Hematopoietic multipotent progenitor cell treated with erythropoietin and hydrocortisone succinate and interleukin-3 and kit ligand, for 15 days (in vitro differentiated cells): Measurements from ENCODE around the gene KIRREL1.

Experiments used
- DNase-seq: peaks from one replicate; pipeline ENCODE4 v3.0.0-alpha.2; 2015; ENCODE audit warnings: low spot score

KIRREL1 gene

GRCh38 chr1:157993147-157993917 lies at the start of gene KIRREL1:
KIRREL1 (plus strand) TSS chr1:157993645; CDS start chr1:157993677, 32 bp downstream.
- DNase-seq = no peak

- DNase-seq = no peak
Observed at GRCh38 chr1:157944663-157945280, 48.7 kb upstream of the KIRREL1 start.

GRCh38 chr1:157948312-157949073 lies 45.0 kb upstream of the KIRREL1 start:
- DNase-seq = no peak

DNA sequence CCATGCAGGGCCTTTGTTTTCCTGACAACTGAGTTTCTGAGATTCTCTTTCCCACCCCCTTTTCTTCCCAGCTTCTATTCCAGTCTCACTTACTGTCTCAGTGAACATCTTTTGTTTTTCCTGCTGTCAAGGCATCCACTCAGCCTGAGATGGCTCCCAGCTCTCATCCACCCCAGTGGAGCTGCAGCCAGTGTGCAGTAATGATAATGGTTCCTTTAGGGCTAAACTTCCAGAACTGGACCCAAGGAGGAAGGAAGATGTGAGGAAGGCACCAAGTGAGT lies 44.4 kb upstream of the KIRREL1 start:
- DNase-seq = no peak

DNA sequence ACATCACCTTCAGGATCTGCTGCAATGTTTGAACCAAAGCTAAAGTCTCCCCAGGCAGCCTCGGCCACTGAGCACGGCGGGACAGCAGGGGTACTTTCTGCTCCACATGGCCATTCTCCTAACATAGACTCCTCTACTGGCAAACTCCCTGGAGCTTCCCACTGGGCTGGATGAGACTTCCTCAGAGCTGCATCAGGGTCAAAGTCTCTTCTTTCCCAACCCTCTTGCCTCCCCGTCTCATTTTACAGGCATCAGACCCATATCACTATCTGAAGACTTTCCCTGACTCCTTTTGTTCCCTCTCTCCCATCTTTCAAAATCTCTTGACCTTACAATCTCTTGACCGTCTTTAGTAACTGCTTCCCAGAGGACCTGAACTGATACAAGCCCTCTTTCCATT lies 42.2 kb upstream of the KIRREL1 start:
- DNase-seq = no peak

GRCh38 chr1:157952601-157953000 lies 40.8 kb upstream of the KIRREL1 start:
- no peak for DNase-seq

DNA sequence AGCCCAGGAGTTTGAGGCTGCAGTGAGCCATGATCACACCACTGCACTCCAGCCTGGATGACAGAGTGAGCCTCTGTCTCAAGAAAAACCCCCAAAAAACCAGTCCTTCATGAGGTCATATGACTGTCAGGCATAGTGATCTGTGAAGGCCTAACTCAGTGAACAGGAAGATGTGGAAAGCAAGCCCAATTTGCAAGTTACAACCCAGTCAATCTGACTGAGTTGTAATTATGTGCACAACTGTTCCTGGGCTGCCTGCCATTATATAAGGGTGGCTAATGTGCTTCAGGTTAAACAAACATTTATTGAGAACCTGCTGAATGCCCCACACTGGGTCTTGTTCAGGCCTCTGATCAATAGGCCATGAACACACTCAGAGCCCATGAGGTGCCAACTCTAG lies 38.2 kb upstream of the KIRREL1 start:
- no peak for DNase-seq

DNA sequence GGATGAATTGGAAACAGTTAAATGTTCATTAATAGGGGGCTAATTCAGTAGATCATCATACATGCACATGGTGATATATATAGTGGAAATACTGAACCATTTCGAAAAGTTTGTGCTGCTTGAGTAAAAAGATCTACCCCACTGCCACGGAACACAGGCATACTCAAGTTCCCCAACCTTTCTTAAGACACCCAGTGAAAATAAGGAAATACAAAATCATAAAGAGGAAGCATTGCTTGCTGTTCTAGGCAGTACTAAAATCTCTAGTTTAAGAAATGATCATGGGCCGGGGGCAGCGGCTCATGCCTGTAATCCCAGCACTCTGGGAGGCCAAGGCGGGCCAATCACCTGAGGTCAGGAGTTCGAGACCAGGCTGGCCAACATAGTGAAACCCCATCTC lies 37.6 kb upstream of the KIRREL1 start:
- DNase-seq = no peak

- no peak for DNase-seq
Observed at GRCh38 chr1:157956732-157957131, 36.7 kb upstream of the KIRREL1 start.

DNA sequence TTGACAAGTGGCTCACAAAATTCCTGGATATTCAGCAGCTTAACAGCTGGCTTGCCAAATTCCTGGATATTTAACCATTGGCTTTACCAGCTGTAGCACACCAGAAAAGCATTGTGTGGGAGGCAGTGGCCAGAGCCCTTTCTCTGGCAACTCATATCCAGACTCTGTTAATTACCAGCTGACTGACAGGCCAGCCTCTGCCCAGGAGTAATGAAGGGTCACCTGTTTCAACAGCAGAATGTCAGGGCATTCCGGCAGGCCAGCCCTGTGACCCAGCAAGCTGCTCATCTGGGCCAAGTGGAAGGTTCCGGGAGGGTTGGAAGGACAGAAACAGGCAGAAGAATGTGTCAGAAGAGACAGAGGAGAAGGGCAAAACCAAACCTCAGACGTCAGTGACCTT lies 35.2 kb upstream of the KIRREL1 start:
- no peak for DNase-seq

- no peak for DNase-seq
Observed at GRCh38 chr1:157959750-157960149, 33.7 kb upstream of the KIRREL1 start.

GRCh38 chr1:157960773-157961172 lies 32.7 kb upstream of the KIRREL1 start:
- no peak for DNase-seq

- no peak for DNase-seq
Observed at GRCh38 chr1:157961805-157962762, 31.4 kb upstream of the KIRREL1 start.

- DNase-seq = peak; percentile 35
Observed at GRCh38 chr1:157963713-157964112, 29.7 kb upstream of the KIRREL1 start.

- no peak for DNase-seq
Observed at GRCh38 chr1:157965584-157965983, 27.9 kb upstream of the KIRREL1 start.

DNA sequence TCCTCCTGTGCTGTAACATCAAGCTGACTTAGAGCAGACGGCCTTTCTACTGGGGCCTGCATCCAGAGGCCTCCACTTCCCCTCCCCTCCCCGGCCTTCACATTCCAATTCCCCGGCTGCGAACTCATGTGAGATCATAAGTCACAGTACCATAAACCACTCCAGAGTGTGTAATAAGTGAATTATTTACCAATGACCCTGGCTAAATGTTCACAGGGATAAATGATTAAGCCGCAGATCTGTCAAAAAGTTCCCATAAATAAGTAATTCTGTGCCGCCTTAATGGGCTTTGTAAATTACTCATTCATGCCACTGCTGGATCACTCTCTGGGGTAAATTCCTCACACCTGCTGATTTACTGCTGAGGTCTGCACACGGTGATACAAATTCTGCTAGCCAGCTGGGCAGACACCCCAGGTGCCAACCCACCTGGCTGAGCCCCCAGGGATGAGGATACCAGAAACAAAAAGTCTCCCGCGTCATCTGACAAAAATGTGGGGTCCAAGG lies 27.4 kb upstream of the KIRREL1 start:
- DNase-seq = no peak

- DNase-seq = no peak
Observed at GRCh38 chr1:157967205-157967604, 26.2 kb upstream of the KIRREL1 start.

DNA sequence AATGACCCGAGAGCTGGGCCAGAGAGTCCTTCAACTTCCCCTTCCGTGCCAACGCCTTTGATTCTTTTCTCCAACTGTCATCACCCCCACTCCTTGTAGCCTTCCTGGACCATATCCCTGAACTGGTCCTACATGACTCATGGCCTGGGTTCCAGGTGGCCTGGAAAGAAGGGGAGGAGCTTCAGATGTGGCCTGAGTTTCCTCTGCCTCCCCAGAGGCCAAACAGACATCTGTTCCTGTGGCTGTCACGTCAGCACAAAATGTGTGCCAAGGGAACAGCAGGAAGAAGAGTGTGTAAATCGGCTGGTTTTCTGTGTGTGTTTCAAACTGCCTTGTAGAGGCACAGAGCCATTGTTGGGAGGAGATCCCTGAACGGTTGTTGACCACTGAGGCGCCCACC lies 24.9 kb upstream of the KIRREL1 start:
- no peak for DNase-seq

DNA sequence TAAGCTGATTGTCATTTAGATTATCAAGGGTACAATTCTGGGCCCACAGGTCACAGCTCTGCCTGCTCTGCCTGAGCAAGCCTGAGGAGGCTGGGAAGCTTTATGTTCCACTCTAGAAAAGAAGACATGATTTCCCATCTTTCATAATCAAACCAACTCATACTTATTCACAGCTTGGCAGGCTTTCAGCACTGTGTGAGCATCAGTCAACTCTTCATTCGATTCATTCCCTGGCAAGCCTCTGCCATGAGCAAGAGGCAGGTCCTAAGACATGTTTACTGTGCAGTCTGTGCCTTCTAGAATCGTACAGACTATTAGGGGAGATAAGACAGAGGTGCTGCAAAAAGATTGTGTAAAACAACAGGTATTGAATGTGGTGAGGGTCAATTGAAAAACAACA lies 24.5 kb upstream of the KIRREL1 start:
- DNase-seq = no peak

- DNase-seq = peak; percentile 14
Observed at GRCh38 chr1:157969697-157970485, 23.6 kb upstream of the KIRREL1 start.

GRCh38 chr1:157971769-157972168 lies 21.7 kb upstream of the KIRREL1 start:
- no peak for DNase-seq
